K562 (cell line): ENCODE results near the gene PTPRT. TPM values are rescaled to one million over a fixed set of nuclear protein-coding genes. Genes with fewer than 3 reads are reported as not detected.

Experiments used
- ATAC-seq: fragments of 200-7000 bp; cut with Tn5 transposase; 3 replicates; pipeline ENCODE4 v1.9.1; 2020; ENCODE audit warnings: moderate library complexity
- BruUV-seq: library from RNA; stranded (reverse); fragments of 400-500 nt; replicated peaks from 2 replicates; lab custom pipeline; 2021; lab: Mats Ljungman, UMichigan
- CTCF ChIA-PET: fragments of 300-600 bp; formaldehyde crosslinking; extraction: SDS; loops from one replicate; lab custom pipeline; 2021; ENCODE audit warnings: low intra/inter-chr PET ratio; lab: Yijun Ruan, JAX
- POLR2A ChIA-PET: fragments of 300-600, 350-650 bp; sonication (Branson Sonifier 250); formaldehyde crosslinking; extraction: SDS; loops from one replicate; lab custom pipeline; 2021; ENCODE audit warnings: antibody characterized with exemption, inconsistent platforms; lab: Yijun Ruan, JAX
- DNase-seq, 4 experiments: peaks; one replicate each; pipeline versions ENCODE4 v3.0.0 to v3.0.0-alpha.2; 2011 to 2018; ENCODE audit warnings: low spot score in 3 of 4, mixed read lengths in 3 of 4; ENCODE audit errors: extremely low read depth in 1 of 4
- FAIRE-seq: peaks from 2 replicates; lab custom pipeline; 2011; peaks lifted over from hg19 to GRCh38; lab: Jason Lieb, UNC
- H2AFZ ChIP-seq: 2 replicates; pipeline ENCODE4 v1.6.0; 2011; ENCODE audit warnings: low read depth, low read length, control low read depth, inconsistent platforms
- H3K27ac ChIP-seq: fragments of 200-600 bp; 3 replicates; pipeline ENCODE4 v1.8.0; 2011; ENCODE audit warnings: low read depth, mild to moderate bottlenecking, control low read depth, inconsistent platforms, low read length, moderate library complexity, mixed read lengths; ENCODE audit errors: extremely low read depth
- H3K27me3 ChIP-seq, 2 experiments: fragments of 300-600 bp in 1 of 2; 2 replicates in 1 of 2; 3 replicates in 1 of 2; pipeline versions ENCODE4 v1.6.0 to v1.8.0; 2011; ENCODE audit warnings: inconsistent platforms in 2 of 2, low read length in 2 of 2, mild to moderate bottlenecking in 1 of 2, mixed read lengths in 1 of 2, moderate library complexity in 1 of 2; ENCODE audit not compliant: control insufficient read depth in 2 of 2, insufficient read depth in 2 of 2
- H3K36me3 ChIP-seq: fragments of 300-600 bp; 3 replicates; pipeline ENCODE4 v1.8.0; 2011; ENCODE audit warnings: mild to moderate bottlenecking, low read length, inconsistent platforms; ENCODE audit not compliant: control insufficient read depth, insufficient read depth
- H3K4me1 ChIP-seq, 2 experiments: fragments of 200-600 bp in 1 of 2; replicated peaks in 1 of 2; 2 replicates in 1 of 2; 3 replicates in 1 of 2; pipeline versions ENCODE4 v1.5.1 to v1.8.0; 2011; ENCODE audit warnings: inconsistent platforms in 2 of 2, low read length in 2 of 2, mild to moderate bottlenecking in 1 of 2, mixed read lengths in 1 of 2, moderate library complexity in 1 of 2; ENCODE audit not compliant: control insufficient read depth in 2 of 2, insufficient read depth in 2 of 2
- H3K4me2 ChIP-seq: 2 replicates; pipeline ENCODE4 v1.6.1; 2011; ENCODE audit warnings: low read length, control low read depth, inconsistent platforms, mixed read lengths; ENCODE audit not compliant: insufficient read depth
- H3K4me3 ChIP-seq: fragments of 200-600 bp; sonication (generic), shearing (Covaris generic); 2 replicates; pipeline ENCODE4 v1.5.1; 2016; ENCODE audit warnings: control low read depth, inconsistent platforms
- H3K79me2 ChIP-seq: fragments of 200-600 bp; 3 replicates; pipeline ENCODE4 v1.8.0; 2011; ENCODE audit warnings: low read length, inconsistent platforms; ENCODE audit not compliant: control insufficient read depth, insufficient read depth
- H3K9ac ChIP-seq, 2 experiments: 2 replicates each; pipeline versions ENCODE4 v1.6.0 to v1.6.1; 2011; ENCODE audit warnings: low read depth in 2 of 2, low read length in 2 of 2, control low read depth in 1 of 2, inconsistent platforms in 1 of 2, mild to moderate bottlenecking in 1 of 2, mixed read lengths in 1 of 2; ENCODE audit not compliant: insufficient read depth in 1 of 2
- H3K9me1 ChIP-seq: one replicate; pipeline ENCODE4 v1.6.0; 2011; ENCODE audit warnings: inconsistent platforms, mild to moderate bottlenecking, low read length, moderate library complexity; ENCODE audit not compliant: control insufficient read depth, insufficient read depth
- H3K9me3 ChIP-seq: replicated peaks from 2 replicates; pipeline ENCODE4 v1.5.1; 2011; ENCODE audit warnings: low read depth, low read length, inconsistent platforms; ENCODE audit not compliant: control insufficient read depth, insufficient read depth
- H4K20me1 ChIP-seq: replicated peaks from 2 replicates; pipeline ENCODE4 v1.6.1; 2011; ENCODE audit warnings: low read length, inconsistent platforms, mixed read lengths; ENCODE audit not compliant: control insufficient read depth, insufficient read depth
- ARNT ChIP-seq, 2 experiments: fragments of 450-650 bp; IDR thresholded peaks; 2 replicates each; pipeline ENCODE4 v1.6.1; 2016; ENCODE audit warnings: mild to moderate bottlenecking in 1 of 2
- CBX1 ChIP-seq: sonication (generic); IDR thresholded peaks from 2 replicates; pipeline ENCODE4 v1.6.1; 2016; ENCODE audit warnings: antibody characterized with exemption, low read depth, mild to moderate bottlenecking
- E2F3 ChIP-seq: fragments of 250-450 bp; sonication (Bioruptor Pico); IDR thresholded peaks from 2 replicates; pipeline ENCODE4 v1.4.0; 2020; ENCODE audit warnings: mild to moderate bottlenecking
- MYBL2 ChIP-seq, 2 experiments: fragments of 450-650 bp in 1 of 2; sonication (generic) in 1 of 2; formaldehyde crosslinking in 1 of 2; IDR thresholded peaks; 2 replicates each; pipeline versions ENCODE4 v1.6.1 to v1.8.1; 2017 to 2022; ENCODE audit warnings: borderline replicate concordance in 1 of 2, inconsistent platforms in 1 of 2, low read depth in 1 of 2, mild to moderate bottlenecking in 1 of 2, missing genetic modification reagents in 1 of 2, moderate library complexity in 1 of 2
- MYC ChIP-seq, 2 experiments: fragments of 250-450 bp in 1 of 2; sonication (Bioruptor Pico) in 1 of 2; IDR thresholded peaks; 2 replicates each; pipeline versions ENCODE4 v1.5.1 to v1.6.1; 2012 to 2021; ENCODE audit warnings: low read depth in 2 of 2, borderline replicate concordance in 1 of 2, improper control_type of control experiment in 1 of 2, low read length in 1 of 2, mild to moderate bottlenecking in 1 of 2, moderate library complexity in 1 of 2
- NBN ChIP-seq: fragments of 450-650 bp; IDR thresholded peaks from 2 replicates; pipeline ENCODE4 v1.6.1; 2016; ENCODE audit warnings: low read depth, mild to moderate bottlenecking
- TCF7L2 ChIP-seq: fragments of 150-350 bp; IDR thresholded peaks from 2 replicates; pipeline ENCODE4 v1.6.1; 2016; ENCODE audit warnings: low read depth, mild to moderate bottlenecking, low read length, moderate library complexity
- ZFP36 ChIP-seq: fragments of 150-350 bp; IDR thresholded peaks from 2 replicates; pipeline ENCODE4 v1.6.1; 2018; ENCODE audit warnings: low read length, low read depth; ENCODE audit not compliant: partially characterized antibody
- ZNF12 ChIP-seq: sonication (generic); formaldehyde crosslinking; IDR thresholded peaks from 2 replicates; pipeline ENCODE4 v1.4.0; 2020; ENCODE audit warnings: mild to moderate bottlenecking, missing genetic modification reagents
- WGBS: fragments of 100-300 bp; shearing (Covaris generic); methylation state at CpG from one replicate; pipeline ENCODE4 v1.1.6; 2016; ENCODE audit warnings: low coverage, mixed read lengths; ENCODE audit not compliant: insufficient coverage; ENCODE audit errors: missing lambda C conversion rate; 5-methylcytosine and 5-hydroxymethylcytosine counted together
- in situ Hi-C: fragments of 300-500 bp; cut with MboI; formaldehyde crosslinking; loops from 4 replicates; pipeline ENCODE4 v1.15.0; 2018; ENCODE audit warnings: inconsistent platforms, mixed read lengths
- intact Hi-C: fragments of 100-400 bp; cut with micrococcal nuclease; formaldehyde crosslinking; loops from 2 replicates; pipeline ENCODE4 v1.14.2; 2022
- polyA plus RNA-seq, 8 experiments: library from polyadenylated mRNA; depleted of rRNA in 4 of 8; stranded (reverse) in 5 of 8; unstranded in 3 of 8; fragments of >200 nt; fragmentation: Nextera tagmentation in 2 of 8; fragmentation: Illumina TruSeq in 1 of 8; extraction: Ambion mirVana in 2 of 8; extraction: Trizol in 1 of 8; gene quantifications; 2 replicates each; pipeline versions ENCODE4 v1.2.1 to v1.2.3, GENCODE V29; 2011 to 2014; ENCODE audit warnings: inconsistent platforms in 1 of 8, missing spikeins in 1 of 8
- total RNA-seq, 7 experiments: library from RNA; depleted of rRNA in 6 of 7; stranded (reverse); fragments of >200 nt in 6 of 7; fragmentation: Illumina TruSeq in 2 of 7; extraction: Trizol in 2 of 7; gene quantifications; 2 replicates each; pipeline versions ENCODE4 v1.2.1 to v1.2.3, GENCODE V29; 2011 to 2021; ENCODE audit warnings: low replicate concordance in 1 of 7
- TF ChIP-seq, protein P1 (sequence below): sonication (generic); formaldehyde crosslinking; IDR thresholded peaks from 2 replicates; pipeline ENCODE4 v1.8.0; 2022; ENCODE audit warnings: missing genetic modification reagents, mild to moderate bottlenecking, borderline replicate concordance
- TF ChIP-seq, protein P2 (sequence below): fragments of 450-650 bp; IDR thresholded peaks from 2 replicates; pipeline ENCODE4 v1.6.1; 2016; ENCODE audit warnings: borderline replicate concordance
- TF ChIP-seq, protein P3 (sequence below): conservative IDR thresholded peaks from 2 replicates; pipeline ENCODE4 v1.6.1; 2011; ENCODE audit warnings: low read depth, mild to moderate bottlenecking, low read length; ENCODE audit not compliant: control insufficient read depth
- TF ChIP-seq, protein P4 (sequence below): sonication (generic); formaldehyde crosslinking; IDR thresholded peaks from 2 replicates; pipeline ENCODE4 v1.8.0; 2022; ENCODE audit warnings: mild to moderate bottlenecking, missing genetic modification reagents

The PTPRT gene
- total and polyA plus RNA-seq, 9 of the 15 experiments (the other 6 are each of a cell fraction or from before 2014, with no cell fraction given), result not detected

DNA sequence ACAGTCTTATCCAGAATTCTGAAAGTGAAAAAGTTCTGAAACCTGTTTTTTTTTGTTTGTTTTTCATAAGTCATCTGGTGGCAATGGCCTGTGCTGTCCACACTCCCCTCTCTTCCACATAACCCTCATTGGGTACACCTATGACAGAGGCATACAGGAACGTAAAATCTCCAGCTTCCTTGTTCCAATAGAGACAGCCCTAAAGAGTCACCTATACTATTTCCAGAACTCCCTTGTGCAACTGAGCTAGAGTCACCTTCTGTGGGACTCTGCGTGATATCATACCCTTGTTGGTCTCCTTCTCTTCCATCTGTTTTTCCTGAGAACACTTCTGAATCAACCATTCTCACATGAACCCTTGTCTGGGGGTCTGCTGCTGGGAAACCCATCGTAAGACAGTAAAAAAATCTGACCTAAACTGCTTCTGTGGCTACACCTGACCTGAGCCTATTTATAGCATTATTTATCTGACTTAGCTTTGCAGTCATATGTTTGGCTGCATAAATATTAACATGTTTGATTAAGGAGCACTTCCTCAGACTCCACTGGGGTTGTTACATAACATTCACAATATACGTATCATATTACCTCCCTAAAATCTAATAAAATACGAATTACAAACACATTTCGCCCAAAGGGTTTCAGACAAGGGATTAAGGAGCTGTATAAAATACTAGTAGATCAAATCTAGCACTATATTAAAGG lies 151.9 kb downstream of the PTPRT start:
- DNase-seq (no peak), FAIRE-seq (no peak), ATAC-seq (no peak)
- intact Hi-C loops (no loop called here), in situ Hi-C loops (no loop called here)
- 0% methylated on average over 6 of the region's 6 CpGs for WGBS
- Histone ChIP-seq H3K4me3 (no peak overlapping the region), H2AFZ (no peak overlapping the region), H3K27me3 (no peaks in the 10 kb centered on the region), H3K36me3 (no peaks in the 10 kb centered on the region), H3K79me2 (no peaks in the 10 kb centered on the region), H3K4me1 (no peaks in the 10 kb centered on the region), H3K4me2 (no peak overlapping the region), H3K9me1 (no peaks in the 10 kb centered on the region), H4K20me1 (no peaks in the 10 kb centered on the region), H3K9ac (no peak overlapping the region), H3K27ac (no peak overlapping the region), H3K9me3 (no peaks in the 10 kb centered on the region)
- ChIA-PET CTCF (no interaction called here), POLR2A (interaction anchor here (1.0 to 1.2 kb wide), 2 partner anchors 8 to 25 kb away, joined by 3 to 4 read pairs; no protein-coding TSS in a partner anchor)
- BruUV-seq, result no TSS peak
- no peak for TF ChIP-seq CBX1
- TF ChIP-seq, protein P1, sequence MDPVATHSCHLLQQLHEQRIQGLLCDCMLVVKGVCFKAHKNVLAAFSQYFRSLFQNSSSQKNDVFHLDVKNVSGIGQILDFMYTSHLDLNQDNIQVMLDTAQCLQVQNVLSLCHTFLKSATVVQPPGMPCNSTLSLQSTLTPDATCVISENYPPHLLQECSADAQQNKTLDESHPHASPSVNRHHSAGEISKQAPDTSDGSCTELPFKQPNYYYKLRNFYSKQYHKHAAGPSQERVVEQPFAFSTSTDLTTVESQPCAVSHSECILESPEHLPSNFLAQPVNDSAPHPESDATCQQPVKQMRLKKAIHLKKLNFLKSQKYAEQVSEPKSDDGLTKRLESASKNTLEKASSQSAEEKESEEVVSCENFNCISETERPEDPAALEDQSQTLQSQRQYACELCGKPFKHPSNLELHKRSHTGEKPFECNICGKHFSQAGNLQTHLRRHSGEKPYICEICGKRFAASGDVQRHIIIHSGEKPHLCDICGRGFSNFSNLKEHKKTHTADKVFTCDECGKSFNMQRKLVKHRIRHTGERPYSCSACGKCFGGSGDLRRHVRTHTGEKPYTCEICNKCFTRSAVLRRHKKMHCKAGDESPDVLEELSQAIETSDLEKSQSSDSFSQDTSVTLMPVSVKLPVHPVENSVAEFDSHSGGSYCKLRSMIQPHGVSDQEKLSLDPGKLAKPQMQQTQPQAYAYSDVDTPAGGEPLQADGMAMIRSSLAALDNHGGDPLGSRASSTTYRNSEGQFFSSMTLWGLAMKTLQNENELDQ (CRISPR knock-in tag), result no peak
- TF ChIP-seq ZFP36, result no peak
- no peak for TF ChIP-seq TCF7L2
- TF ChIP-seq ARNT (IDR thresholded peaks at IDR 0.05), result no peak
- no peak for TF ChIP-seq ZNF12
- no peak for TF ChIP-seq NBN
- no peak for TF ChIP-seq MYC (IDR thresholded peaks at IDR 0.05; ENCODE audit: low read depth, low read length)
- TF ChIP-seq MYC (CRISPR knock-in tag; IDR thresholded peaks at IDR 0.05; ENCODE audit: borderline replicate concordance, low read depth), result no peak
- TF ChIP-seq, protein P2, sequence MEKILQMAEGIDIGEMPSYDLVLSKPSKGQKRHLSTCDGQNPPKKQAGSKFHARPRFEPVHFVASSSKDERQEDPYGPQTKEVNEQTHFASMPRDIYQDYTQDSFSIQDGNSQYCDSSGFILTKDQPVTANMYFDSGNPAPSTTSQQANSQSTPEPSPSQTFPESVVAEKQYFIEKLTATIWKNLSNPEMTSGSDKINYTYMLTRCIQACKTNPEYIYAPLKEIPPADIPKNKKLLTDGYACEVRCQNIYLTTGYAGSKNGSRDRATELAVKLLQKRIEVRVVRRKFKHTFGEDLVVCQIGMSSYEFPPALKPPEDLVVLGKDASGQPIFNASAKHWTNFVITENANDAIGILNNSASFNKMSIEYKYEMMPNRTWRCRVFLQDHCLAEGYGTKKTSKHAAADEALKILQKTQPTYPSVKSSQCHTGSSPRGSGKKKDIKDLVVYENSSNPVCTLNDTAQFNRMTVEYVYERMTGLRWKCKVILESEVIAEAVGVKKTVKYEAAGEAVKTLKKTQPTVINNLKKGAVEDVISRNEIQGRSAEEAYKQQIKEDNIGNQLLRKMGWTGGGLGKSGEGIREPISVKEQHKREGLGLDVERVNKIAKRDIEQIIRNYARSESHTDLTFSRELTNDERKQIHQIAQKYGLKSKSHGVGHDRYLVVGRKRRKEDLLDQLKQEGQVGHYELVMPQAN, result no peak
- TF ChIP-seq MYBL2 (IDR thresholded peaks at IDR 0.05; ENCODE audit: low read depth), result no peak
- TF ChIP-seq MYBL2 (CRISPR knock-in tag; IDR thresholded peaks at IDR 0.05; ENCODE audit: borderline replicate concordance), result no peak
- TF ChIP-seq, protein P3, sequence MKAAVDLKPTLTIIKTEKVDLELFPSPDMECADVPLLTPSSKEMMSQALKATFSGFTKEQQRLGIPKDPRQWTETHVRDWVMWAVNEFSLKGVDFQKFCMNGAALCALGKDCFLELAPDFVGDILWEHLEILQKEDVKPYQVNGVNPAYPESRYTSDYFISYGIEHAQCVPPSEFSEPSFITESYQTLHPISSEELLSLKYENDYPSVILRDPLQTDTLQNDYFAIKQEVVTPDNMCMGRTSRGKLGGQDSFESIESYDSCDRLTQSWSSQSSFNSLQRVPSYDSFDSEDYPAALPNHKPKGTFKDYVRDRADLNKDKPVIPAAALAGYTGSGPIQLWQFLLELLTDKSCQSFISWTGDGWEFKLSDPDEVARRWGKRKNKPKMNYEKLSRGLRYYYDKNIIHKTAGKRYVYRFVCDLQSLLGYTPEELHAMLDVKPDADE, result no peak
- TF ChIP-seq E2F3 (CRISPR knock-in tag), result no peak
- TF ChIP-seq, protein P4, sequence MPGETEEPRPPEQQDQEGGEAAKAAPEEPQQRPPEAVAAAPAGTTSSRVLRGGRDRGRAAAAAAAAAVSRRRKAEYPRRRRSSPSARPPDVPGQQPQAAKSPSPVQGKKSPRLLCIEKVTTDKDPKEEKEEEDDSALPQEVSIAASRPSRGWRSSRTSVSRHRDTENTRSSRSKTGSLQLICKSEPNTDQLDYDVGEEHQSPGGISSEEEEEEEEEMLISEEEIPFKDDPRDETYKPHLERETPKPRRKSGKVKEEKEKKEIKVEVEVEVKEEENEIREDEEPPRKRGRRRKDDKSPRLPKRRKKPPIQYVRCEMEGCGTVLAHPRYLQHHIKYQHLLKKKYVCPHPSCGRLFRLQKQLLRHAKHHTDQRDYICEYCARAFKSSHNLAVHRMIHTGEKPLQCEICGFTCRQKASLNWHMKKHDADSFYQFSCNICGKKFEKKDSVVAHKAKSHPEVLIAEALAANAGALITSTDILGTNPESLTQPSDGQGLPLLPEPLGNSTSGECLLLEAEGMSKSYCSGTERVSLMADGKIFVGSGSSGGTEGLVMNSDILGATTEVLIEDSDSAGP (CRISPR knock-in tag), result no peak
